ENCODE measurements around the gene ALDOA.

DNA sequence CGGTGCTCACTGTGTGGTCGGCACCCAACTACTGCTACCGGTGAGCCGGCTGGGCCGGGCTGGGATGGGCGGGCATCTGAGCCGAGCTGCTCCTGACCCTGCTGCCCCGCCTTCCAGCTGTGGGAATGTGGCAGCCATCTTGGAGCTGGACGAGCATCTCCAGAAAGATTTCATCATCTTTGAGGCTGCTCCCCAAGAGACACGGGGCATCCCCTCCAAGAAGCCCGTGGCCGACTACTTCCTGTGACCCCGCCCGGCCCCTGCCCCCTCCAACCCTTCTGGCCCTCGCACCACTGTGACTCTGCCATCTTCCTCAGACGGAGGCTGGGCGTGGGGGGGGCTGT is 19.2 kb downstream of the ALDOA start:
- TF ChIP-seq, protein P1, sequence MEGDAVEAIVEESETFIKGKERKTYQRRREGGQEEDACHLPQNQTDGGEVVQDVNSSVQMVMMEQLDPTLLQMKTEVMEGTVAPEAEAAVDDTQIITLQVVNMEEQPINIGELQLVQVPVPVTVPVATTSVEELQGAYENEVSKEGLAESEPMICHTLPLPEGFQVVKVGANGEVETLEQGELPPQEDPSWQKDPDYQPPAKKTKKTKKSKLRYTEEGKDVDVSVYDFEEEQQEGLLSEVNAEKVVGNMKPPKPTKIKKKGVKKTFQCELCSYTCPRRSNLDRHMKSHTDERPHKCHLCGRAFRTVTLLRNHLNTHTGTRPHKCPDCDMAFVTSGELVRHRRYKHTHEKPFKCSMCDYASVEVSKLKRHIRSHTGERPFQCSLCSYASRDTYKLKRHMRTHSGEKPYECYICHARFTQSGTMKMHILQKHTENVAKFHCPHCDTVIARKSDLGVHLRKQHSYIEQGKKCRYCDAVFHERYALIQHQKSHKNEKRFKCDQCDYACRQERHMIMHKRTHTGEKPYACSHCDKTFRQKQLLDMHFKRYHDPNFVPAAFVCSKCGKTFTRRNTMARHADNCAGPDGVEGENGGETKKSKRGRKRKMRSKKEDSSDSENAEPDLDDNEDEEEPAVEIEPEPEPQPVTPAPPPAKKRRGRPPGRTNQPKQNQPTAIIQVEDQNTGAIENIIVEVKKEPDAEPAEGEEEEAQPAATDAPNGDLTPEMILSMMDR (IDR thresholded peaks at IDR 0.05) = no peak
- no peak for TF ChIP-seq POLR2A (IDR thresholded peaks at IDR 0.05)
- TF ChIP-seq POLR2AphosphoS5 (IDR thresholded peaks at IDR 0.05) = no peak
- no peak for TF ChIP-seq EP300 (IDR thresholded peaks at IDR 0.05)
